ENCODE results near the gene RPAP3.

The RPAP3 gene

GRCh38 chr12:47743311-47743860 lies 37.6 kb upstream of the RPAP3 start:
- no peak for DNase-seq (ENCODE audit: low spot score)

DNA sequence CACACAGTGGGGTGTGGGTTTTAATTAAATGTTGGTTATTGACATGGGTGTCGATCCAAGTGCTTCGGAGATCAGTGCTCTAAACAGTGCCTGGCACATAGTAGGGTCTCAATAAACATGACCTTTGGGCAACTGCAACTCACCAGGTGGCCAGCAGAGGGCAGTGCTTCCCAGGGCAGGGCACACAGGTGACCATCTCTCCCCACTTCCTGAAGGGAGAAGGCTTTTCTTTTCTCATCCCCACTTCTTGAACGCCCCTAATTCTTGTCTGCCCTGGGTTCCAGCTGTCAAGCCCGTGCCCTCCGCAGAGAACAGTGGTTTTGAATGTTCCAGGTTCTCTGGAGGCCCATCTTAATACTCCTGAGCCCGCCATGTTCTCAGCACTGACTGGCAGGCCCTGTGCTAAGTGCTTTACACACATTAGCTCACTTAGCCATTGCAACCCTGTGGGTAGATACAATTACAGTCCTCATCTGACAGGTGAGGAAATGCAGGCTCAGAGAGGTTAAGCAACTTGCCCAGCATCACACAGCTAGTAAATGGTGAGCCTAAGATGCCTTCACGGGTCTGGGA lies 36.5 kb upstream of the RPAP3 start:
- DNase-seq (ENCODE audit: low spot score): peak; percentile 46

- no peak for DNase-seq (ENCODE audit: low spot score)
These were observed 35.5 kb upstream of the RPAP3 start for GRCh38 chr12:47741340-47741703.

- DNase-seq (ENCODE audit: low spot score): no peak
These were observed 34.9 kb upstream of the RPAP3 start for GRCh38 chr12:47740606-47741339.

DNA sequence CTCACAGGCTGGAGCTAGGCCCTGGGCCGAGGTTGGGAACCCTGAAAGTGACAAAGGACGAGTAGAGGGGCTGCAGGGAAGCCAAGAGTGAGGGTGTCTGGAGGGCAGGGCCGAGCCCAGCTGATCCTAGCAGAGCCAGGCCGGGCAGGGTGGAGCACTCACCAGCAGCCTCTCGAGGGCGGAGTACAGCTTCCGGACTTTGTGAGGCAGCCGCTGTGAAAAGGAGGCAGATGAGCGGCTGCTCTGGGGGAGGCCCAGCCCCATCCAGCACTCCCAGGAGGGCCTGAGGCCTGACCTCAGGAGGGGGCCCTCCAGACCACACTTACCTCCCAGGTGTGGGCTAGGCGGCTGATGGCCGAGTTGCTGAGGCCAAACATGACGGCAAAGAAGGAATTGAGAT lies 34.1 kb upstream of the RPAP3 start:
- no peak for DNase-seq (ENCODE audit: low spot score)

GRCh38 chr12:47739297-47739696 lies 33.5 kb upstream of the RPAP3 start:
- no peak for DNase-seq (ENCODE audit: low spot score)

DNA sequence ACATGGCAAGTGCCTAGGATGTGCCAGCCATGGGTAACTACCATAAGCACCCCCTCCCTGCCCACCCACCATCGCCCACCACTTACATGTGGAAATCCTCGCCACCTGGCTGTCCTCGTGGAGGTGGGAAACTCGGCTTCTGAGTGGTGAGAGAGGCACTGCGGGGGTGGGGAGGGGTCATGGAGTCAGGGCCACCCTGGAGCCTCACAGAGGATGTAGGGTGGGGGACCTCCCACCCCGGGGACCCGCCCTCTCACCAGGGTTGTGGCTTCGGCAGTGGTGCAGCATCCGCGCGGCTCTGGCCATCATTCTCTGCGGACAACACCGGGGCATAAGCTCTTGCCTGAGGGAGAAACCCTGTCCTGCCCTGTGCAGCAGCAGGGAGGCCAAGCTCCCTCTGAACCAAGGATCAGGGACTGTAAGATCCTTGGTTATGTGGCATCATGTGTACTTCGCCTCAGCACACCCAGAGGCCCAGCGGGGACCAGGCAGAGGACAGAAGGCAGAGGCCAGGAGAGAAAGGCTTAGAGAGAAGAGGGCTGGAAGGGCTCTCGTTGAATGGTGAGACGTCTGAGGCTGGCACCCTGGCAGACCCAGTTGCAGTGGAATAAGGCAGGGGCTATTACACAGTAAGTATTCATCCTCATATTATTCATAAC lies 32.2 kb upstream of the RPAP3 start:
- no peak for DNase-seq (ENCODE audit: low spot score)

GRCh38 chr12:47736877-47737676 lies 31.2 kb upstream of the RPAP3 start:
- peak; percentile 86 for DNase-seq (ENCODE audit: low spot score)

GRCh38 chr12:47736216-47736615 lies 30.4 kb upstream of the RPAP3 start:
- DNase-seq (ENCODE audit: low spot score): no peak

- no peak for DNase-seq (ENCODE audit: low spot score)
These were observed 29.8 kb upstream of the RPAP3 start for GRCh38 chr12:47735649-47736048.

DNA sequence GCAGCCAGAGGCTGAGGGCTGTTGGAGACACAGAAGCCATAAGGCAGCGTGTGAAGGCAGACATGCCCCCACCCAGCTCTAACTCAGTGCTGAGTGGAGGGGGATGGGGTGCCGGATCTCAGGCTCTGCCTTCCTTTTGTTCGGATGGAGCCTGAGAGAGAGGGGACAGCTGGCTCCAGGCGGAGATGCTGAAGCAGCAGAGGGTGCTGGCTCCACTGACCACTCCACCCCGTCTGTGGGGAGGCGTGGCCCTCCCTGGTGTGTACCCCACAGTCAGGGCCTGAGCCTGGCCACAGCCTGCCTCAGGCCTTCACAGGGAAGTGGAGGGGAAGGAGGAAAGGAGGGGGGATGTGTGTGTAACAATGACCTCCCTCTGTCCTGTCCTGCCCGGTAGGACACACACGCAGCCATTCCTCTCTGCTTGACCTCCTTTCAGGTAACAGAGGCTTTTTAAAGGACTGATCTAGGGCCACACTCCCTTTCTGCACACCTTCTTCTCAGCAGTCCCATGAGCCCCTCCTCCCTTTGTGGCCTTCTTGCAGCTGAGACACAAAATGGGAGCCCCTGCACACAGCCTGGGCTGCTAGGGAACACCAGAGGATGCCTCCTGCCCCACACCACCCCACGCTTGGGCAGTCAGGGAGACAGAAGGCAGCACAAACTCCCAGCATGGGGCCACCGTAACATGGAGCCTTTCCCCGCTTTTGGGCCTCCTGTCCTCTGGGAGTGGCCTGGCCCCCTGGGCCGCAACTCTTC lies 29.1 kb upstream of the RPAP3 start:
- DNase-seq (ENCODE audit: low spot score): no peak

GRCh38 chr12:47733142-47733541 lies 27.3 kb upstream of the RPAP3 start:
- DNase-seq (ENCODE audit: low spot score): no peak

GRCh38 chr12:47732504-47732903 lies 26.7 kb upstream of the RPAP3 start:
- no peak for DNase-seq (ENCODE audit: low spot score)

DNA sequence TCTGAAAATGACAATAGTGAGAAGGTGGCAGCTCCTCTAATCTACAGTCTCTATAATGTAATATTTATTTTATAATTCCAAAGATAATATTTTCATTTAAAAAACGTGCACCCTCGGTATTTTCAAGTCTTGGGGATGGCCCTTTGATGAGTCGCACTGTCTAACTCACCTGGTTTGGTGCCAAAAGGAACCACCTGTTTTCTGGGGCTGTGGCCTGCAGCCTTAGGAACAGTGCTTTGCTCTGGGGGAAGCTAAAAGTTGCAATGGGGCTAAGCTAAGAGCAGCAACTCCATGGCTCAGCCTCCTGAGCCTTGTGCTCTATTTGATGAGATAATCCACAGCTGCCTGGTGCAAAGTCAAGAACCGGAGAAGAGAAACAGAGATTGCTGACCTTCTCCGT lies 25.9 kb upstream of the RPAP3 start:
- no peak for DNase-seq (ENCODE audit: low spot score)

DNA sequence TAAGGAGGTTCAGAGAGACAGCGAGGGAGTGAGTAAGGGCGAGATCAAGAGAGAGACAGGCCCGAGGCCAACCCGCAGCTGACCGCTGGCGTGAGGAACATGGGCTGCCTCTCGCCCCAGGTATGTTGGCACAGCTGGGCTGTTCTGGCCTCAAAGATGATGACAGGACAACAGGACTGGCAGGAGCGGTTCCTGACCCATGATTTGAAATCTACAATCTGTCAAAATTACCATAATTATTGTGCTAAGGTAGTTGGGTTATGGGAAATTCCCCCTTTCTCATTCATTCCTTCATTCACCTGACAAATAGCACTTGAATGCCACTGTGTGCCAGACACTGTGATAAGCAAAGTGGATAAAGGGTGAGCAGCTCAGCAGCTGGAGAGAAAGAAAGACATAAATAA lies 24.5 kb upstream of the RPAP3 start:
- peak; percentile 61 for DNase-seq (ENCODE audit: low spot score)

- peak; percentile 47 for DNase-seq (ENCODE audit: low spot score)
These were observed 23.4 kb upstream of the RPAP3 start for GRCh38 chr12:47729233-47729632.

DNA sequence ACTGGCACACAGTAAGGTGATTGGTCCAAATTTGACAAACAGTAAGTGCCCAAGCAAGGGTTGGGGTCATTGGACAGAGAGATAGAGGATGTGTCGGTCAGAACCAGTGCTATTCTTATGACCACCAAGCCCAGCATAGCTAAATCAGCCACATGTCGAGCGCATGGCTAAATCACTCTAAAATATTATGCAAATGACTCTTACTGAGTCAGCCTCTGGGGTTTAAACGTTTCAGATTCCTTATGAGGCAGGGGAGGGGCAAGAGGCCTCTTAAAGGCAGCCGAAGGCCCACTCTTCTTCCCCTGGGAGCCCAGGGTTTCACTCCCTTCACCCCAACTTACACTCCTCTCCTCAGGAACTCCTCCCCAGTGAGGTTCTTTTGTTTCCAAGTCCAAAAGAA lies 20.1 kb upstream of the RPAP3 start:
- DNase-seq (ENCODE audit: low spot score): peak; percentile 92

DNA sequence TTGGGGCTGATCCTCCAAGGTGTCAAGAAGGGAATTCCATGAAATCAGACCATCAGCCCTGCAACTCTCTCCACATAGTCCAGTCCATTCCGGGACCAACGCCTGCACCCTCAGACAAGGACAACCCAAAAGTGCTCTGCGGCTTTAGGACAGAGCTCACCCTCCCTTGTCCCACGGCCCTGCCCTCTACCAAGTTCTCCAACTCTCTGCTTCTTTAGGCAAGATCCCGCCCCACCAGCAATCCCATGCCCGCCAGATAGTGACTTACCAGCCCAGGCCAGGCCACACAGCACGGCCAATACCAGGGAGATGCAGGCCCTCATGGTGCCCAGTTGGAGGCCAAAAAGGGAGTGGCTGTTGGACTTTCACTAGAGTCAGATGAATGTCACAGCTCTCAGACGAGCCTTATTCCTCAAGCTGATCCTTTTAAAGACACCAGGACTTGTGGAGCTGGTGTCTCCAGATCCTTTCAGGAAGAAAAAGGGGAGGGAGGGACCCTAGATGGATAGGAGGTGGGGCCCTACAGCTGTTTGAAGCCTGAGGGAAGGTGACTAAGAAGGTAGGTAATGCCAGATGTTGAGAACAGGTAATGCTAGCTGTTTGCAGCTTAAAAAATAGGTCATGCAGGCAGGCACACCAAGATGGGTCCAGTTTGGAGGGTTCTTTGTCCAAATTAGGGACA lies 19.4 kb upstream of the RPAP3 start, which contains the start of gene ENDOU:
ENDOU (minus strand) TSS at position 400 of the 682 bp plus-strand sequence; CDS start at position 323, 77 bp downstream.
- DNase-seq (ENCODE audit: low spot score): no peak

GRCh38 chr12:47722941-47723631 lies 17.3 kb upstream of the RPAP3 start:
- DNase-seq (ENCODE audit: low spot score): no peak

- DNase-seq (ENCODE audit: low spot score): no peak
These were observed 16.5 kb upstream of the RPAP3 start for GRCh38 chr12:47722136-47722834.
